Esophagus squamous epithelium (tissue), 5 donors: ENCODE results near the gene PERM1. TPM values are rescaled to one million over a fixed set of nuclear protein-coding genes. Genes with fewer than 3 reads are reported as not detected.
A peak's percentile ranks its signal among the peaks of the same experiment; 100 is the strongest.

ENCODE experiments used
- DNase-seq: peaks from one replicate; lab custom pipeline; 2025; lab: John Stamatoyannopoulos, UW
- H3K27ac ChIP-seq, 4 donors: fragments of 200-600 bp; sonication (generic); one replicate each; pipeline ENCODE4 v1.5.1; 2016 to 2019; ENCODE audit warnings: mild to moderate bottlenecking in 1 of 4
- H3K27me3 ChIP-seq, 4 donors: fragments of 200-600 bp; sonication (generic); 1 replicate in 3 of 4; 2 replicates in 1 of 4; pipeline versions ENCODE4 v1.5.1 to v1.6.0; 2017 to 2021; ENCODE audit warnings: antibody characterized with exemption in 1 of 4
- H3K36me3 ChIP-seq, 3 donors: fragments of 200-600 bp; sonication (generic); one replicate each; pipeline ENCODE4 v1.5.1; 2016 to 2019
- H3K4me1 ChIP-seq, 3 donors: fragments of 200-600 bp; sonication (generic); one replicate each; pipeline ENCODE4 v1.5.1; 2017 to 2019
- H3K4me3 ChIP-seq, 4 donors: fragments of 200-600 bp; sonication (generic); 1 replicate in 3 of 4; 2 replicates in 1 of 4; pipeline ENCODE4 v1.5.1; 2016 to 2019; ENCODE audit warnings: mild to moderate bottlenecking in 2 of 4, moderate library complexity in 1 of 4
- H3K9me3 ChIP-seq, 3 donors: fragments of 200-600 bp; sonication (generic); one replicate each; pipeline ENCODE4 v1.5.1; 2016 to 2019
- POLR2A ChIP-seq, 4 donors: fragments of 450-650 bp; IDR thresholded peaks; one replicate each; pipeline ENCODE4 v1.6.1; 2017; ENCODE audit warnings: antibody characterized with exemption in 4 of 4, mild to moderate bottlenecking in 4 of 4, moderate library complexity in 3 of 4
- WGBS, 2 donors: methylation state at CpG; one replicate each; pipeline ENCODE4 v1.1.5; 2018; 5-methylcytosine and 5-hydroxymethylcytosine counted together
- intact Hi-C: fragments of 100-400 bp; cut with DNase I; formaldehyde crosslinking; loops from one replicate; pipeline ENCODE4 v1.15.0; 2022
- total RNA-seq, 4 donors: library from RNA; depleted of rRNA; stranded (reverse); fragments of >200 nt; gene quantifications; one replicate each; pipeline ENCODE4 v1.1.0, GENCODE V29; 2016
- TF ChIP-seq, protein P1 (sequence below), 6 experiments: fragments of 450-650 bp in 4 of 6; fragments of 200-600 bp in 2 of 6; sonication (generic) in 2 of 6; IDR thresholded peaks; one replicate each; pipeline ENCODE4 v1.5.1; 2016 to 2019; ENCODE audit warnings: antibody characterized with exemption in 6 of 6, mild to moderate bottlenecking in 4 of 6, moderate library complexity in 4 of 6
- donor health status: DM: yes; HTN: yes; CAD: no.

Gene PERM1
- total RNA-seq, 4 donors from 2014 or later, result not detected

DNA sequence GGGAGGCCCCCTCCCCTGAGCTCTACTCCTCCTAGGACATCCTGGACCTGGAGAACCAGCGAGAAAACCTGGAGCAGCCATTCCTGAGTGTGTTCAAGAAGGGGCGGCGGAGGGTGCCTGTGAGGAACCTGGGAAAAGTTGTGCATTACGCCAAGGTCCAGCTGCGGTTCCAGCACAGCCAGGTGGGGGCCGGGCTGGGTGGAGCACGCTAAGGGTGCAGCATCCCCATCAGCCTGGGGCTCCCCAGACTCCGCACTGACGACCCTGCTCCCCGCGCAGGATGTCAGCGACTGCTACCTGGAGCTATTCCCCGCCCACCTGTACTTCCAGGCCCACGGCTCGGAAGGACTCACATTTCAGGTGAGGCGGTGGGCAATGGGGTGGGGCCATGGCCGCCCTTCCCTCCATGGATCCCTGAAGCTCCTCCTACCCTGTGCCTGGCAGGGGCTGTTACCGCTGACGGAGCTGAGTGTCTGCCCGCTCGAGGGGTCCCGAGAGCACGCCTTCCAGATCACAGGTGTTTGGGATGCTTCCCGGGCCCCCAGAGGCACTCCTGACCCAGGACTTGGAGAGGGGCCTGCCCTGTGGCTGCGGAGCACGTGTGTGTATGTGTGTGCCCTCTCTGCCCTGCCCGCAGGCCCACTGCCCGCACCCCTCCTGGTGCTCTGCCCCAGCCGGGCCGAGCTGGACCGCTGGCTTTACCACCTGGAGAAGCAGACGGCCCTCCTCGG lies 11.5 kb downstream of the PERM1 start:
- intact Hi-C loops, result no loop called here
- H3K27ac ChIP-seq, result peak overlapping the region in 3 of 4 donors; percentile 57 to 73 (median 60)
- peaks cover 32 to 74% (median 35%) of the 10 kb centered on the region in 3 donors for H3K4me1 ChIP-seq
- peak overlapping the region in 3 of 4 donors; percentile 7 to 18 (median 17) for H3K4me3 ChIP-seq
- no peaks in the 10 kb centered on the region for H3K9me3 ChIP-seq
- H3K36me3 ChIP-seq, result peaks cover 0 to 37% (median 0%) of the 10 kb centered on the region in 3 donors
- DNase-seq, result no peak
- TF ChIP-seq, protein P1, sequence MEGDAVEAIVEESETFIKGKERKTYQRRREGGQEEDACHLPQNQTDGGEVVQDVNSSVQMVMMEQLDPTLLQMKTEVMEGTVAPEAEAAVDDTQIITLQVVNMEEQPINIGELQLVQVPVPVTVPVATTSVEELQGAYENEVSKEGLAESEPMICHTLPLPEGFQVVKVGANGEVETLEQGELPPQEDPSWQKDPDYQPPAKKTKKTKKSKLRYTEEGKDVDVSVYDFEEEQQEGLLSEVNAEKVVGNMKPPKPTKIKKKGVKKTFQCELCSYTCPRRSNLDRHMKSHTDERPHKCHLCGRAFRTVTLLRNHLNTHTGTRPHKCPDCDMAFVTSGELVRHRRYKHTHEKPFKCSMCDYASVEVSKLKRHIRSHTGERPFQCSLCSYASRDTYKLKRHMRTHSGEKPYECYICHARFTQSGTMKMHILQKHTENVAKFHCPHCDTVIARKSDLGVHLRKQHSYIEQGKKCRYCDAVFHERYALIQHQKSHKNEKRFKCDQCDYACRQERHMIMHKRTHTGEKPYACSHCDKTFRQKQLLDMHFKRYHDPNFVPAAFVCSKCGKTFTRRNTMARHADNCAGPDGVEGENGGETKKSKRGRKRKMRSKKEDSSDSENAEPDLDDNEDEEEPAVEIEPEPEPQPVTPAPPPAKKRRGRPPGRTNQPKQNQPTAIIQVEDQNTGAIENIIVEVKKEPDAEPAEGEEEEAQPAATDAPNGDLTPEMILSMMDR (IDR thresholded peaks at IDR 0.05), result no peak
- TF ChIP-seq POLR2A (IDR thresholded peaks at IDR 0.05), result no peak
- H3K27me3 ChIP-seq, result peaks cover 0 to 74% (median 5%) of the 10 kb centered on the region in 4 donors
- 39 to 40% methylated on average over 1 to 9 of the region's 33 CpGs for WGBS, 2 donors

DNA sequence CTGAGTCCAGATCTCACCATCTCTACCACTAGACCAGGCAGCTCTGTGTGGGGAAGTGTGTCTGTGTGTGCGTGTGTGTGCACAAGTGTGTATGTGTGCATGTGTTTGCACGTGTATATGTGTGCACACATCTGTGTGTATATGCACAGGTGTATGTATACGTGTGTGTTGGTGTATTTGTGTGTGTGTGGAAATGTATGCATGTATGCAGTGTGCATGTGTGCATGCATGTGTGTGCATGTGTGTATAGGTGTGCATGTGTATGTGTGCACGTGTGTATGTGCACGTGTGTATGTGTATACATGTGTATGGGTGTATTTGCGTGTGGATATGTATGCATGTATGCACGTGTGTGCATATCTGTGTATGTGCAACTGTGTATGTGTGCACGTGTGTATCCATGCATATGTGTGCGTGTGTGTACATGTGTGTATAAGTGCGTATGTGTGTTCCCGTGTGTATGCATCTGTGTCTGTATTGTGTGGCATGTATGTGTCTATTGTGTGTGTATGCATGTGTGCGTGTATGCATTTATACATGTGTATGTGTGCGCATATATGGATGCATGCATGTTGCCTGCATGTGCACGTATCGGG lies 12.5 kb downstream of the PERM1 start:
- Histone ChIP-seq H3K4me3 (no peak overlapping the region), H3K4me1 (peaks cover 32 to 69% (median 32%) of the 10 kb centered on the region in 3 donors), H3K9me3 (no peaks in the 10 kb centered on the region), H3K36me3 (peaks cover 0 to 33% (median 0%) of the 10 kb centered on the region in 3 donors), H3K27ac (no peak overlapping the region), H3K27me3 (peaks cover 0 to 63% (median 5%) of the 10 kb centered on the region in 4 donors)
- WGBS, 2 donors, result 78 to 84% methylated on average over 15 of the region's 15 CpGs
- no peak for DNase-seq
- no peak for TF ChIP-seq POLR2A (IDR thresholded peaks at IDR 0.05)
- TF ChIP-seq, protein P1 (IDR thresholded peaks at IDR 0.05), result no peak
- intact Hi-C loops, result no loop called here

DNA sequence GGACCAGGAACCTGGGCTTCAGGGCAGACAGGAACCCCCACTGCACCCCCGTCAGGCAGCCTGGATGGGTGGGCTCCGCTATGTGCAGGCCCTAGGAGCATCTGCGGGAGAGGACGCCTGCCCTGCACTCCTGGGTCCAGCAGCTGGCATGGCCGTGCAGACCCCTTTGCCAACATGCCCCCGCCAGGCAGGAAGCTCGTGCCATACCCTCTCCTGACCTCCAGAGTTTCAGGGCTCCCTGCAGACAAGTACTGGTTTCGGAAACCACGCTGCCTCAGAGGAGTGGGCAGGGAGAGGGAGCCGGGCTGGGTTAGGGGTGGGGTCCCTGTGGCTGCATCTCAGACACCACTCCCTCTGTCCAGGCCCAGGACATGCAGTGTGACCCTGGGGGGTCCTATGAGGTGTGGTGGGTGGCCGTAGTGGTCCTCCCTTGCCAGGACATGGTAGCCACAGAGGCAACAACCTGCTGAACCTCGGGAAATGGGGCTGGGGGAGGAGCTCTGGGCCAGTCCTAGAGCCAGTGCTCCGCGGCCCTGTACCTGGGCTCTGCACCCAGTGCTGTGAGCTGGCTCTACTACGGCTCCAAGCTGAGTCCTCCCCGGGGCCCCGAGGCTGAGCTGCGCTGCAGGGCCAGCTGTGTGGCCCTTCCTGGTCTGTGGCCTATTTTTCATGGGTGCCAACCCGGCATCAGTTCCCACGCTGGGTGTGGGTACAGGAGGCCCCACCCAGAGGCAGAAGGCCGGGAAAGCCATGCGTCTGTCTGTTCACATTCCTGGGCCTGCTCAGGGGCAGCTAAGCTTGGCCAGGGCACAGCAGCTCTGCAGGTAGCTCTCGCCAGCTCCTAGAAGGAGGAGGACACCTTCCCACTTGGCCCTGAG lies 14.2 kb downstream of the PERM1 start:
- Histone ChIP-seq H3K36me3 (peaks cover 0 to 31% (median 4%) of the 10 kb centered on the region in 3 donors), H3K27me3 (peaks cover 0 to 47% (median 4%) of the 10 kb centered on the region in 4 donors), H3K4me1 (peaks cover 32 to 81% (median 32%) of the 10 kb centered on the region in 3 donors), H3K27ac (peak overlapping the region; percentile 91 to 99 (median 98)), H3K4me3 (peak overlapping the region; percentile 72 to 83 (median 74)), H3K9me3 (no peaks in the 10 kb centered on the region)
- WGBS, 2 donors, result 46 to 48% methylated on average over 4 to 7 of the region's 23 CpGs
- intact Hi-C loops, result no loop called here
- peak in 1 of 4 donors; percentile 12 for TF ChIP-seq POLR2A (IDR thresholded peaks at IDR 0.05)
- TF ChIP-seq, protein P1 (IDR thresholded peaks at IDR 0.05), result no peak
- no peak for DNase-seq

DNA sequence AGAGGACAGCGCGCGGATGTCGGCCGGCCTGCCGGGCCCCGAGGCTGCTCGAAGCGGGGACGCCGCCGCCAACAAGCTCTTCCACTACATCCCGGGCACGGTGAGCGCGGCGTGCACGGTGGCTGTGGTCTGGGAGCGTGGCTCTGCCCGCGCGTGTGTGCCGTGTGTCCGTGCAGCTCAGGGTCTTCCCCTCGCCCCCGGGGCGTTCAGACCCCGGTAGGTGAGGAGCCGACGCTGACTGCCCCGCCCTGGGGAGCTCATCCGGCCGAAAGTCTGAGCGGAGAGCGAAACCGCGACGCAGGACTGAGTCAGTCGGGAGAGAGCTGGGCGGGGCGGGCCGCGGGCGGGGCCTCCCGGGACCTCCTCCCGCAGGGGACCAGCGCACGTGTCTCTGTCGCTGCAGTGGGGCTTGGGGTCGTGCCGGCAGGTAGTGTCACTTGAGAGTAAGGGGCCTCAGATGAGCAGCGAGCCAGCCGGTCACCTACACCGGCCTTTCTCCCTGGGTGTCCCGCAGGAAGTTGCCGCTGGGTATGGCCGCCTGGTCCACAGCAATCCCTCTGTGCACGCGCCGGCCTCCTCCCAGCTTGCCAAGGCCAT lies 15.1 kb downstream of the PERM1 start:
- WGBS, 2 donors, result 0% methylated on average over 2 of the region's 60 CpGs; no CpG with 5 or more reads in 1 of the 2 donors
- no peak for DNase-seq
- Histone ChIP-seq H3K4me1 (peaks cover 30 to 81% (median 32%) of the 10 kb centered on the region in 3 donors), H3K4me3 (peak overlapping the region; percentile 72 to 83 (median 74)), H3K9me3 (no peaks in the 10 kb centered on the region), H3K27me3 (peaks cover 0 to 38% (median 4%) of the 10 kb centered on the region in 4 donors), H3K36me3 (peaks cover 0 to 31% (median 10%) of the 10 kb centered on the region in 3 donors), H3K27ac (peak overlapping the region; percentile 91 to 99 (median 98))
- TF ChIP-seq, protein P1 (IDR thresholded peaks at IDR 0.05), result no peak
- peak in 3 of 4 donors; percentile 38 to 60 (median 48) for TF ChIP-seq POLR2A (IDR thresholded peaks at IDR 0.05)
- intact Hi-C loops, result no loop called here
